Left ventricle myocardium inferior (tissue), 1 donor: ENCODE results near the gene TENT4B. TPM values are rescaled to one million over a fixed set of nuclear protein-coding genes. Genes with fewer than 3 reads are reported as not detected.

Source experiments
- DNase-seq: peaks from one replicate; pipeline ENCODE4 v3.0.0-alpha.2; 2020
- H3K27ac ChIP-seq: fragments of 200-600 bp; replicated peaks from 2 replicates; pipeline ENCODE4 v1.8.0; 2021
- H3K27me3 ChIP-seq: fragments of 200-600 bp; 2 replicates; pipeline ENCODE4 v1.8.0; 2021; ENCODE audit warnings: low read depth
- H3K36me3 ChIP-seq: fragments of 200-600 bp; 2 replicates; pipeline ENCODE4 v1.8.0; 2021
- H3K4me1 ChIP-seq: fragments of 200-600 bp; 2 replicates; pipeline ENCODE4 v1.8.0; 2021
- H3K4me3 ChIP-seq: fragments of 200-600 bp; 2 replicates; pipeline ENCODE4 v1.8.0; 2021; ENCODE audit warnings: mild to moderate bottlenecking, moderate library complexity
- H3K9me3 ChIP-seq: fragments of 200-600 bp; replicated peaks from 2 replicates; pipeline ENCODE4 v1.8.0; 2021
- CTCF ChIP-seq: fragments of 200-600 bp; IDR thresholded peaks from 2 replicates; pipeline ENCODE4 v1.8.0; 2021; ENCODE audit warnings: antibody characterized with exemption, mild to moderate bottlenecking, borderline replicate concordance
- intact Hi-C: fragments of 100-400 bp; cut with micrococcal nuclease; formaldehyde crosslinking; loops from one replicate; pipeline ENCODE4 v1.11.0; 2022
- total RNA-seq: library from RNA; stranded (reverse); fragmentation: NEBNext Ultra II Directional; extraction: Animal tissue kit (Norgen Biotek cat#: 25700); gene quantifications from one replicate; pipeline ENCODE4 v1.2.1, GENCODE V29; 2021
- donor health status: DM: no; HTN: yes; CAD: no; lungs with severe emphysema.

The TENT4B gene
- total RNA-seq, 1 donor from 2014 or later, result 7.5 TPM

DNA sequence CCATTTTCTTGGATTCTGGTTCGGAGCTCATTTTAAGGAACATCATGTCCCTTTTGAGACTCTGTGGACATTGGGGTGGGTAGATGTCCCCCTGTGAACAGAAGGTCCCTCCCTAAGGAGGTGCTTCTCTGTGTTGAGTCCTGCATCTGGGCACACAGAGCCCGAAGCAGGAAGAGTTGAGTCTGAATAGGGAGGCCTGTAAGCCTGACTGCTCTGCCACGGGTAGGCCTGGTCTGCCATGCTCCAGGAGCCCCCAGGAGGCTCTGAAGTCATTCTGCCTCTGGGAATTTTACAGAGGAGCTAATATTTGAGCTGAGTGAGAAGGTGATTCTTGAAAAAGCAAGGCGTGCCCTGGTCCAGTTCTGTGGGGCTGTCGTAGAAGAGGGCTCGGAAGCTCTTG, 50.6 kb downstream of the TENT4B start:
- Histone ChIP-seq H3K27me3 (no peaks in the 10 kb centered on the region), H3K4me3 (no peak overlapping the region), H3K27ac (peak overlapping the region; percentile 62), H3K4me1 (peaks cover 75% of the 10 kb centered on the region), H3K36me3 (no peaks in the 10 kb centered on the region), H3K9me3 (no peaks in the 10 kb centered on the region)
- no peak for DNase-seq
- no peak for TF ChIP-seq CTCF
- intact Hi-C loops, result loop anchor here (10.0 kb wide), 1 partner anchor 49 kb away; the partner anchor contains the start of gene TENT4B

DNA sequence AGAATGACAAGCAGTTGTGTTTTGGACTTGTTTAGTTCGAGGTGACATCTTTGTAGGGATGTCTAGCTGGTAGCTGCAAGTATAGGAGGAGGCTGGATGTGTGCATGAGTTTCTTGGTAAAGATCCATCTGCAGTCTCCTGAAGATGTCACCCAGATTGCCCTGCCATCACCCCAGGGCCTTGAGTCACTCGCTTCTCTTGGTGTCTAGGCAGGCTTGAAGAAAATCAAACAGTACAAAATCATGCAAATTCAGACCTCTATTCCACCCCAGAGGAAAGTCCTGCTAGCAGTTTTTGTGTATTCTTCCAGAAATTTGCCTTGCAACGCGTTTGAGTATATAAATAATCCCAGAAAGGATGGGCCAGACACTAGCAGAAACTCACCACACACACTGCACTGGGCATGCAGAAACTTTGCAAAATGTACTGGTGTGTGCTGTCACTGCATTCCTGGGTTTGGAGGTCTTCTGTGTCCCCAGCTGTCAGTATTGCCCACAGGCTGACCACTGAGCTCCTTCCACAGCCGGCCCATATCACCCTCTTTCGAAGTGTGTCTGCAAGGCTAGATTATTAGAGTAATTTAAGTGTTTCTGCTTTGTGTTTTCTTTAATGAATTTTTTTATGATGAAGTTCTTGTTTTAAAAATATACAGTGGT, 51.5 kb downstream of the TENT4B start:
- no peak for TF ChIP-seq CTCF
- peak overlapping the region; percentile 62 for H3K27ac ChIP-seq
- no peaks in the 10 kb centered on the region for H3K9me3 ChIP-seq
- intact Hi-C loops, result loop anchor here (10.0 kb wide), 1 partner anchor 50 kb away; the partner anchor contains the start of gene TENT4B
- peaks cover 76% of the 10 kb centered on the region for H3K4me1 ChIP-seq
- no peaks in the 10 kb centered on the region for H3K27me3 ChIP-seq
- no peak overlapping the region for H3K4me3 ChIP-seq
- no peak for DNase-seq
- H3K36me3 ChIP-seq, result no peaks in the 10 kb centered on the region

DNA sequence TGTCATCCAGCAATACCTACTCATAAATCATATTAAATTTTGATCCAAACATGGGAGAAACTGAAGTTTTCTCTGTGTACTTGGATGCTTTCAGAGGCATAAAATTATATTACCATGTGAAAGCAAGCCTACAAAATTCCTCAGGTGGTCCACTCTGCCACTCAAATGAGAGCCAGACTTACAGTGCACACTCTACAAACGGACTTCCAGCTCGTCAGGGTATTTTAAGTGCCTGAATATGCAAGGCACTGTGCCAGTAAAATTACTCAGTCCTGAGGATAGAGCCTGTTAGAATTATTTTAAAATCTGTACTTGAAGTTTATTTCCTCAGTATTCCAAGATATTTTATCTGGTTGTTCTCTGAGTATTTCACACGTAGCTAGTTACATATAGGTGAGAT, 54.5 kb downstream of the TENT4B start:
- Histone ChIP-seq H3K27ac (peak overlapping the region; percentile 36), H3K4me3 (no peak overlapping the region), H3K4me1 (peaks cover 77% of the 10 kb centered on the region), H3K36me3 (peaks cover 8% of the 10 kb centered on the region), H3K27me3 (no peaks in the 10 kb centered on the region), H3K9me3 (no peaks in the 10 kb centered on the region)
- TF ChIP-seq CTCF, result no peak
- intact Hi-C loops, result loop anchor here (10.0 kb wide), 1 partner anchor 53 kb away; the partner anchor contains the start of gene TENT4B
- no peak for DNase-seq

DNA sequence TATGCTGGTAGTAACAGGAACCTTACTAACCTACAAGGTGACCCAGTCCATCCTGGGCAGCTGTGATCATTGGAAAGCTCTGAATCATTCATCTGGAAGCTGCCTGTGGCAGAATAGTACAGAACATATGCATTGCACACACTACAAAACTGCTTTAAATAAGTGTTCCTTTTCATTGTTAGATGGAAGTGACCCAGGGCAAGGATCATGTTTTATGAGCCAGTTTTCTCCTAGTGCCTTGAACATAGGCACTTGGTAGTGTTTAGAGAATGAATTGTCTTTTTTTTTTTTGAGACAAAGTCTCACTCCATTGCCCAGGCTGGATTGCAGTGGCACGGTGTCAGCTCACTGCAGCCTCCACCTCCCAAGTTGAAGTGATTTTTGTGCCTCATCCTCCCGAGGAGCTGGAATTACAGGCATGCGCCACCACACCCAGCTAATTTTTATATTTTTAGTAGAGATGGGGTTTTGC, 55.4 kb downstream of the TENT4B start:
- Histone ChIP-seq H3K27me3 (no peaks in the 10 kb centered on the region), H3K4me1 (peaks cover 69% of the 10 kb centered on the region), H3K4me3 (no peak overlapping the region), H3K36me3 (peaks cover 15% of the 10 kb centered on the region), H3K9me3 (no peaks in the 10 kb centered on the region), H3K27ac (peak overlapping the region; percentile 36)
- intact Hi-C loops, result loop anchor here (10.0 kb wide), 1 partner anchor 54 kb away; the partner anchor contains the start of gene TENT4B
- DNase-seq, result no peak
- TF ChIP-seq CTCF, result no peak

DNA sequence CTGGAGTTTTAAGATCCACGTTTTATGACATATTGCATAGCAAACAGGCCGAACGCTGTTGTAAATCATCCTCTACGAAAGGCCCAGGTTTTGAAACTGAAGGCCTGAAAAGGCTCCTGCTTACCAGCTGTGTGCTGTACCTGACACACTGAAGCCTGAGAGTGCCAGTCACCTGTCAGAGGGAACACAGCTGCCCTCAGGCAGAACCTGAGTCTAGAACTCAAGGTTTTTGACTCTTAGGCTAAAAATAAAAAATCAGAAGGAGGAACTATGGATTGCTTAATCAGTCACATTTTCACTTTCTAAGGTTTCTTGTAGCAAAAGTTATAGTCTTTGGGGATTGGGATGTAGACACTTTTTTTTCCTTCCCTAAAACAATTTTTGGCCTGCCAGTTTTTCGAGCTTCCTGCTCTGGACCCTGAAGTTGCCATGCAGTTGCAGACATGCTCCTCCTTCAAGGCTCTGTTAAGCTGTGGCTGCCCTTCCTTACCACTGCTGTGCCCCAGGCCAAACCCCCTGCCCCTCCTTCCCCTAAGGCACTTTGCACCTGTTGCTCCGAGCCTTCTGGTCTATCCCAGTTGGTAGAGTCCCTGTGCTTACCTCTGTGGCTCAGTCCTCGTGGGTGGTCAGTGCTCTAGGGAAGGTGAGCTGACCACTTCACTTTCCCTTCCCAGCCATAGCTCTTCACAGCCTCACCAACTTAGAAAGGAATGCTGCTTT, 56.6 kb downstream of the TENT4B start:
- Histone ChIP-seq H3K27me3 (no peaks in the 10 kb centered on the region), H3K27ac (no peak overlapping the region), H3K36me3 (peaks cover 19% of the 10 kb centered on the region), H3K4me1 (peaks cover 57% of the 10 kb centered on the region), H3K4me3 (no peak overlapping the region), H3K9me3 (no peaks in the 10 kb centered on the region)
- intact Hi-C loops, result loop anchor here (10.0 kb wide), 2 partner anchors 55 to 455 kb away; partner anchors contain the start of gene TENT4B
- TF ChIP-seq CTCF, result no peak
- DNase-seq, result no peak
